ENCODE results near the gene PNMA6F. TPM values are rescaled to one million over a fixed set of nuclear protein-coding genes. Genes with fewer than 3 reads are reported as not detected.

The PNMA6F gene
- total RNA-seq, 2 experiments from 2014 or later, result not detected

- Histone ChIP-seq H3K4me3 (ENCODE audit: low read length) (no peak overlapping the region), H3K4me1 (ENCODE audit: insufficient read depth, low read length) (no peaks in the 10 kb centered on the region), H3K9me3 (ENCODE audit: control insufficient read depth in 1 of 2, insufficient read depth in 1 of 2, low read length in 2 of 2) (no peaks in the 10 kb centered on the region), H3K36me3 (ENCODE audit: insufficient read depth, low read length) (no peaks in the 10 kb centered on the region), H3K27me3 (ENCODE audit: control insufficient read depth in 1 of 2, insufficient read depth in 2 of 2, low read length in 2 of 2) (no peaks in the 10 kb centered on the region), H3K27ac (ENCODE audit: low read depth in 1 of 2, low read length in 2 of 2) (no peak overlapping the region)
- intact Hi-C loops (cut with DNase I, micrococcal nuclease), result no loop called here
- Mint-ChIP-seq H3K4me3 (no peak overlapping the region), H3K27me3 (peaks cover 12% of the 10 kb centered on the region), H3K36me3 (ENCODE audit: low read depth) (no peaks in the 10 kb centered on the region), H3K27ac (no peak overlapping the region), H3K4me1 (ENCODE audit: low read depth) (no peaks in the 10 kb centered on the region), H3K9me3 (no peaks in the 10 kb centered on the region)
- TF ChIP-seq, protein P1, sequence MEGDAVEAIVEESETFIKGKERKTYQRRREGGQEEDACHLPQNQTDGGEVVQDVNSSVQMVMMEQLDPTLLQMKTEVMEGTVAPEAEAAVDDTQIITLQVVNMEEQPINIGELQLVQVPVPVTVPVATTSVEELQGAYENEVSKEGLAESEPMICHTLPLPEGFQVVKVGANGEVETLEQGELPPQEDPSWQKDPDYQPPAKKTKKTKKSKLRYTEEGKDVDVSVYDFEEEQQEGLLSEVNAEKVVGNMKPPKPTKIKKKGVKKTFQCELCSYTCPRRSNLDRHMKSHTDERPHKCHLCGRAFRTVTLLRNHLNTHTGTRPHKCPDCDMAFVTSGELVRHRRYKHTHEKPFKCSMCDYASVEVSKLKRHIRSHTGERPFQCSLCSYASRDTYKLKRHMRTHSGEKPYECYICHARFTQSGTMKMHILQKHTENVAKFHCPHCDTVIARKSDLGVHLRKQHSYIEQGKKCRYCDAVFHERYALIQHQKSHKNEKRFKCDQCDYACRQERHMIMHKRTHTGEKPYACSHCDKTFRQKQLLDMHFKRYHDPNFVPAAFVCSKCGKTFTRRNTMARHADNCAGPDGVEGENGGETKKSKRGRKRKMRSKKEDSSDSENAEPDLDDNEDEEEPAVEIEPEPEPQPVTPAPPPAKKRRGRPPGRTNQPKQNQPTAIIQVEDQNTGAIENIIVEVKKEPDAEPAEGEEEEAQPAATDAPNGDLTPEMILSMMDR (IDR thresholded peaks at IDR 0.05), result no peak
- ChIA-PET CTCF (no interaction called here), POLR2A (no interaction called here)
- DNase-seq (no peak), ATAC-seq (ENCODE audit: poor library complexity) (no peak)
Observed at GRCh38 chrX:153305972-153306371, 15.6 kb downstream of the PNMA6F start.

DNA sequence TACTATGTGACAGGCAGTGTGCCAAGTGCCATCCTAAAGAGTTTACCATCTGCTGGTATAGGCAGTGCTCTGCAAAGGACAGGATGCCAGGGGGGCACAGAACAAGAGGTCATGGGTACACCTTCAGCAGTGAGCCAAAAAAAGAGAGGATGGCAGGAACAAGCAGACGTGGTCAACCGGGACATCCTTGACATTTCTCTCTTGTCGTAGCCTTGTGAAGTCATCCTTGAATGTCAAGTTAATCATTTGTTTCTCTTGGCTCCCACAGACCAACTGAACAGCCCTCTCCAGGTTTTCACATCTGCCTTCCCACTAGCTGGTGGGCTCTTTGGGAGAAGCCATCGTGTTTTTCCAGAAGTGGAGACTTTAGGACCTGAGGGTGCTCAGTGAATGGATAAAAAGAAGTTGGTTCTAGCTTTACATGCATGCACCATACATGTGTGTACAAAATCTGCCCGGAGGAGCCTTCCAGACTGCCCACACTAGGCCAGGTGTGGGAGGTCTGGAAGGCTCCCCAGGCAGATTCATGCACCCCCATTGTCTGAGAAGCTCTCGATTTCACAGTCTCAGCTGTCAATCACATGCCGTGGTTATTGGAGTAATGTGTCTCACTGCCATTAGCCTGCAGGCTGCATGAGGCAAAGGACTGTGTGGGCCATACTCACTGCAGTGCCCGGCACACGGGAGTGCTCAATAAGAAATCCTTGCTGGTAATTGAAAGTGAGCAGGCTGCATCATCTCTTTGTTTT is 16.4 kb downstream of the PNMA6F start:
- H3K27ac Mint-ChIP-seq, result no peak overlapping the region
- H3K4me1 Mint-ChIP-seq (ENCODE audit: low read depth), result no peaks in the 10 kb centered on the region
- intact Hi-C loops (cut with DNase I, micrococcal nuclease), result no loop called here
- TF ChIP-seq, protein P1 (IDR thresholded peaks at IDR 0.05), result no peak
- CTCF ChIA-PET, result no interaction called here
- Histone ChIP-seq H3K9me3 (ENCODE audit: control insufficient read depth in 1 of 2, insufficient read depth in 1 of 2, low read length in 2 of 2) (no peaks in the 10 kb centered on the region), H3K4me3 (ENCODE audit: low read length) (no peak overlapping the region), H3K36me3 (ENCODE audit: insufficient read depth, low read length) (no peaks in the 10 kb centered on the region), H3K4me1 (ENCODE audit: insufficient read depth, low read length) (no peaks in the 10 kb centered on the region), H3K27ac (ENCODE audit: low read depth in 1 of 2, low read length in 2 of 2) (no peak overlapping the region), H3K27me3 (ENCODE audit: control insufficient read depth in 1 of 2, insufficient read depth in 2 of 2, low read length in 2 of 2) (no peaks in the 10 kb centered on the region)
- POLR2A ChIA-PET, result no interaction called here
- no peaks in the 10 kb centered on the region for H3K9me3 Mint-ChIP-seq
- peaks cover 12% of the 10 kb centered on the region for H3K27me3 Mint-ChIP-seq
- no peaks in the 10 kb centered on the region for H3K36me3 Mint-ChIP-seq (ENCODE audit: low read depth)
- no peak overlapping the region for H3K4me3 Mint-ChIP-seq
- no peak for ATAC-seq (ENCODE audit: poor library complexity)
- no peak for DNase-seq

- TF ChIP-seq, protein P1 (IDR thresholded peaks at IDR 0.05), result no peak
- intact Hi-C loops (cut with DNase I, micrococcal nuclease), result no loop called here
- Histone ChIP-seq H3K9me3 (ENCODE audit: control insufficient read depth in 1 of 2, insufficient read depth in 1 of 2, low read length in 2 of 2) (no peaks in the 10 kb centered on the region), H3K4me1 (ENCODE audit: insufficient read depth, low read length) (no peaks in the 10 kb centered on the region), H3K27ac (ENCODE audit: low read depth in 1 of 2, low read length in 2 of 2) (no peak overlapping the region), H3K4me3 (ENCODE audit: low read length) (no peak overlapping the region), H3K36me3 (ENCODE audit: insufficient read depth, low read length) (no peaks in the 10 kb centered on the region), H3K27me3 (ENCODE audit: control insufficient read depth in 1 of 2, insufficient read depth in 2 of 2, low read length in 2 of 2) (no peaks in the 10 kb centered on the region)
- no peaks in the 10 kb centered on the region for H3K4me1 Mint-ChIP-seq (ENCODE audit: low read depth)
- no peaks in the 10 kb centered on the region for H3K36me3 Mint-ChIP-seq (ENCODE audit: low read depth)
- no peak overlapping the region for H3K4me3 Mint-ChIP-seq
- H3K9me3 Mint-ChIP-seq, result no peaks in the 10 kb centered on the region
- CTCF ChIA-PET, result interaction anchor here (0.5 kb wide), 1 partner anchor 69 kb away, joined by 3 read pairs; no protein-coding TSS in a partner anchor
- peaks cover 18% of the 10 kb centered on the region for H3K27me3 Mint-ChIP-seq
- DNase-seq, result no peak
- H3K27ac Mint-ChIP-seq, result no peak overlapping the region
- no peak for ATAC-seq (ENCODE audit: poor library complexity)
- POLR2A ChIA-PET, result no interaction called here
Observed at GRCh38 chrX:153303276-153304262, 18.0 kb downstream of the PNMA6F start.

All from CD4-positive, alpha-beta T cell (primary cell).